Natural killer cell (primary cell): ENCODE results near the gene ERFL. TPM values are rescaled to one million over a fixed set of nuclear protein-coding genes. Genes with fewer than 3 reads are reported as not detected.

Experiments used
- ATAC-seq, 3 donors: fragments of 150-1000 bp in 2 of 3; fragments of 200-7000 bp in 1 of 3; cut with Tn5 transposase; 1 replicate in 1 of 3; 2 replicates in 2 of 3; pipeline ENCODE4 v1.10.0; 2021; ENCODE audit warnings: mild to moderate bottlenecking in 2 of 3, moderate library complexity in 2 of 3
- DNase-seq, 2 donors: peaks; one replicate each; pipeline versions ENCODE4 v3.0.0 to v3.0.0-alpha.2; 2013 to 2021; ENCODE audit warnings: mixed read lengths in 1 of 2
- H3K27ac ChIP-seq: one replicate; pipeline ENCODE4 v1.5.1; 2013; ENCODE audit warnings: mild to moderate bottlenecking, low read length
- H3K27me3 ChIP-seq: one replicate; pipeline ENCODE4 v1.6.1; 2013; ENCODE audit warnings: low read length; ENCODE audit not compliant: control insufficient read depth, insufficient read depth
- H3K36me3 ChIP-seq: one replicate; pipeline ENCODE4 v1.6.1; 2013; ENCODE audit warnings: low read length; ENCODE audit not compliant: control insufficient read depth, insufficient read depth
- H3K4me1 ChIP-seq: one replicate; pipeline ENCODE4 v1.6.1; 2013; ENCODE audit warnings: low read length; ENCODE audit not compliant: control insufficient read depth, insufficient read depth
- H3K4me3 ChIP-seq: one replicate; pipeline ENCODE4 v1.5.1; 2013; ENCODE audit warnings: low read length
- H3K9me3 ChIP-seq: one replicate; pipeline ENCODE4 v1.6.1; 2013; ENCODE audit warnings: low read length; ENCODE audit not compliant: control insufficient read depth, insufficient read depth
- H3K27ac Mint-ChIP-seq, 2 donors: one replicate each; pipeline ENCODE4 v1.8.0; 2022; ENCODE audit warnings: mild to moderate bottlenecking in 2 of 2, mixed read lengths in 2 of 2, moderate library complexity in 1 of 2
- H3K27me3 Mint-ChIP-seq, 2 donors: one replicate each; pipeline ENCODE4 v1.8.0; 2022; ENCODE audit warnings: low read depth in 2 of 2, mixed read lengths in 2 of 2
- H3K36me3 Mint-ChIP-seq: one replicate; pipeline ENCODE4 v1.8.0; 2022; ENCODE audit warnings: mixed read lengths
- H3K4me1 Mint-ChIP-seq, 2 donors: one replicate each; pipeline ENCODE4 v1.8.0; 2022; ENCODE audit warnings: mixed read lengths in 2 of 2
- H3K4me3 Mint-ChIP-seq: one replicate; pipeline ENCODE4 v1.8.0; 2022; ENCODE audit warnings: mild to moderate bottlenecking, moderate library complexity, mixed read lengths
- H3K9me3 Mint-ChIP-seq, 2 donors: one replicate each; pipeline ENCODE4 v1.8.0; 2022; ENCODE audit warnings: mixed read lengths in 2 of 2
- WGBS: methylation state at CpG from one replicate; pipeline ENCODE4 v1.1.7; 2013; ENCODE audit warnings: missing lambda C conversion rate; ENCODE audit not compliant: insufficient coverage; 5-methylcytosine and 5-hydroxymethylcytosine counted together
- intact Hi-C: fragments of 100-400 bp; cut with micrococcal nuclease; formaldehyde crosslinking; loops from one replicate; pipeline ENCODE4 v1.14.2; 2022
- total RNA-seq, 4 donors: library from RNA; stranded (reverse); fragments of 120-200 nt in 1 of 4; gene quantifications; one replicate each; pipeline versions ENCODE4 v1.2.3 to v1.2.4, GENCODE V29; 2013 to 2022
- TF ChIP-seq, protein P1 (sequence below): fragments of 200-600 bp; IDR thresholded peaks from one replicate; pipeline ENCODE4 v1.8.0; 2022; ENCODE audit warnings: antibody characterized with exemption

ERFL gene
- total RNA-seq, 3 donors from 2014 or later (not counting 1 experiment from before 2014, with no cell fraction given), result 1.1 to 2.1 (median 1.5) TPM

- Histone ChIP-seq H3K27ac (no peak overlapping the region), H3K4me1 (peaks cover 5% of the 10 kb centered on the region), H3K4me3 (no peak overlapping the region), H3K27me3 (no peaks in the 10 kb centered on the region), H3K36me3 (no peaks in the 10 kb centered on the region), H3K9me3 (no peaks in the 10 kb centered on the region)
- intact Hi-C loops, result no loop called here
- no peak overlapping the region for H3K27ac Mint-ChIP-seq
- no peaks in the 10 kb centered on the region for H3K9me3 Mint-ChIP-seq
- 43% methylated on average over 26 of the region's 26 CpGs for WGBS
- no peaks in the 10 kb centered on the region for H3K36me3 Mint-ChIP-seq
- H3K4me3 Mint-ChIP-seq, result no peak overlapping the region
- ATAC-seq (peak in 1 of 3 donors; percentile 52), DNase-seq (no peak)
- H3K27me3 Mint-ChIP-seq, result peaks cover 0 to 4% of the 10 kb centered on the region in 2 donors
- H3K4me1 Mint-ChIP-seq, result peaks cover 0 to 6% of the 10 kb centered on the region in 2 donors
- TF ChIP-seq, protein P1, sequence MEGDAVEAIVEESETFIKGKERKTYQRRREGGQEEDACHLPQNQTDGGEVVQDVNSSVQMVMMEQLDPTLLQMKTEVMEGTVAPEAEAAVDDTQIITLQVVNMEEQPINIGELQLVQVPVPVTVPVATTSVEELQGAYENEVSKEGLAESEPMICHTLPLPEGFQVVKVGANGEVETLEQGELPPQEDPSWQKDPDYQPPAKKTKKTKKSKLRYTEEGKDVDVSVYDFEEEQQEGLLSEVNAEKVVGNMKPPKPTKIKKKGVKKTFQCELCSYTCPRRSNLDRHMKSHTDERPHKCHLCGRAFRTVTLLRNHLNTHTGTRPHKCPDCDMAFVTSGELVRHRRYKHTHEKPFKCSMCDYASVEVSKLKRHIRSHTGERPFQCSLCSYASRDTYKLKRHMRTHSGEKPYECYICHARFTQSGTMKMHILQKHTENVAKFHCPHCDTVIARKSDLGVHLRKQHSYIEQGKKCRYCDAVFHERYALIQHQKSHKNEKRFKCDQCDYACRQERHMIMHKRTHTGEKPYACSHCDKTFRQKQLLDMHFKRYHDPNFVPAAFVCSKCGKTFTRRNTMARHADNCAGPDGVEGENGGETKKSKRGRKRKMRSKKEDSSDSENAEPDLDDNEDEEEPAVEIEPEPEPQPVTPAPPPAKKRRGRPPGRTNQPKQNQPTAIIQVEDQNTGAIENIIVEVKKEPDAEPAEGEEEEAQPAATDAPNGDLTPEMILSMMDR, result no peak
Observed at GRCh38 chr19:41967054-41967783, 39.0 kb upstream of the ERFL start.

DNA sequence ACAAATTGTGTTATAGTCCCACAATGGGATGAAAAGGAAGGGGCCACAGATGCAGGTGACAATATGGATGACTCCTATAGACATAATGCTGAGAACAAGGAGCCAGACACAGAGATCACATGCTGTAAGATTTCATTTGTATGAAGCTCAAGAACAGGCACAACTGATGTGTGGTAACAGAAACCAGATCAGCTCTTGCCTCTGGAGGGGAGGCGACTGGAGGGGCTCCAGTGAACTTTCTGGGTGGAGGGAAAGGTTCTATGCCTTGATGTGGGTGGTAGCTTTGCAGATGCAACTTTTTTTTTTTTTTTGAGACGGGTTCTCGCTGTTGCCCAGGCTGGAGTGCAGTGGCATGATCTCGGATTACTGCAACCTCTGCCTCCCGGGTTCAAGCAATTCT lies 36.9 kb upstream of the ERFL start:
- Mint-ChIP-seq H3K36me3 (no peaks in the 10 kb centered on the region), H3K4me3 (no peak overlapping the region), H3K4me1 (peaks cover 0 to 6% of the 10 kb centered on the region in 2 donors), H3K27ac (no peak overlapping the region), H3K27me3 (peaks cover 0 to 4% of the 10 kb centered on the region in 2 donors), H3K9me3 (no peaks in the 10 kb centered on the region)
- no peaks in the 10 kb centered on the region for H3K36me3 ChIP-seq
- no peaks in the 10 kb centered on the region for H3K27me3 ChIP-seq
- TF ChIP-seq, protein P1, result no peak
- intact Hi-C loops, result no loop called here
- H3K4me1 ChIP-seq, result peaks cover 5% of the 10 kb centered on the region
- WGBS, result 68% methylated on average over 5 of the region's 5 CpGs
- ATAC-seq (no peak), DNase-seq (no peak)
- H3K4me3 ChIP-seq, result no peak overlapping the region
- H3K9me3 ChIP-seq, result no peaks in the 10 kb centered on the region
- H3K27ac ChIP-seq, result no peak overlapping the region

- Mint-ChIP-seq H3K4me3 (peak overlapping the region; percentile 31), H3K27ac (no peak overlapping the region)
Observed at GRCh38 chr19:41960973-41961372, 32.7 kb upstream of the ERFL start.

More at GRCh38 chr19:41960973-41961372, 32.7 kb upstream of the ERFL start:
- Histone ChIP-seq H3K36me3 (peaks cover 9% of the 10 kb centered on the region), H3K4me3 (no peak overlapping the region), H3K27ac (no peak overlapping the region), H3K27me3 (no peaks in the 10 kb centered on the region), H3K4me1 (peaks cover 21% of the 10 kb centered on the region), H3K9me3 (no peaks in the 10 kb centered on the region)
- ATAC-seq (no peak), DNase-seq (no peak)
- 93% methylated on average over 5 of the region's 5 CpGs for WGBS
- TF ChIP-seq, protein P1, result no peak
- H3K4me1 Mint-ChIP-seq, result peaks cover 16 to 23% of the 10 kb centered on the region in 2 donors
- no peaks in the 10 kb centered on the region for H3K27me3 Mint-ChIP-seq
- H3K9me3 Mint-ChIP-seq, result no peaks in the 10 kb centered on the region
- no peaks in the 10 kb centered on the region for H3K36me3 Mint-ChIP-seq
- intact Hi-C loops, result no loop called here
